Smooth muscle cell of the pulmonary artery (primary cell): ENCODE measurements around the gene TBPL1. TPM values are rescaled to one million over a fixed set of nuclear protein-coding genes. Genes with fewer than 3 reads are reported as not detected.

ENCODE experiments used
- total RNA-seq: library from RNA; depleted of rRNA; stranded (reverse); fragments of >200 nt; gene quantifications from 2 replicates; pipeline ENCODE4 v1.2.3, GENCODE V29; 2014

TBPL1 gene
- total RNA-seq: 25.1 and 33.0 TPM in 2 replicates

DNA sequence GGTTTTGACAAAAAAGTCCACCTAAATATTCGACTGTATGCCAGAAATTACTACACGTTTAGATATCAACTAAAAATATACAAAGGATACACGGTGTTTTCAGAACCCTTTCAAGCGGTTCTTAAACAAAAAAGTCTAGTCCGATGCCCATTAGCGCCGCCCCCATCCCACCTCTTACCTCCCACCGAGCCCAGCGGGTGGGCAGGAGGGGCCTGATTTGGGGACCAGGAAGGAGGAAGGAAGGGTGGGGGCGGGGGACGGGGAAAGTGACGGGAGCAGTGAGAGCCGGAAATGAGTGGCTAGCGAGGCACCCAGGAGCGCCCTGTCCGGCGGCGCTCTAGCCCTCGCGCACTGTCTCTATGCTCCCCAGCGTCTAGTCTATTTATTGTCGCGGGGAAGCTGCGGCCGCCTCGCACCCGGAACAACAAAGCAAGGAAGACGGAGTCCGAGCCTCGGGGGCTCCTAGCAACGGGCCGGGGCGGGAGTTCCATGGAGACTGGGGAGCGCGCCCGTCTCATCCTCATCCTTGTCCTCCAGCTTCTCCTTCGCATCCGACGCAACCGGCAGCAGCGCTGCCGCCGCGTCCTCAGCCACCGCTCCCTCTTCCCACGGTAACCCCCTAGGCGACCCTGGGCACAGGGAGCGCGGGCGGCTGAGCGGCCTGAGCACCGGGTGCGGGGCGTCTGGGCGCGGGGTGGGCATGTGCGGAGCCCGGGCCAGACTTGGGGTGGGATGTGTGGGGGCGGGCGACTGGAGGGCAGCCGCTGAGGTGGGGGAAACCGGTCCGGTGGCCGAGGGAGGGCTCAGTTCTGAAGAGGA lies at the start of gene TBPL1:
Gene TBPL1, plus strand, starts transcription at position 410 of the 819 bp plus-strand sequence. CDS start 26,902 bp downstream, outside the sequence.

Other genes starting within 250 kb of the TBPL1 start
- gene TCF21, start 64.1 kb upstream of the TBPL1 start, total RNA-seq: 0.50 and 3.5 TPM in 2 replicates
- 6.9 and 13.6 TPM in 2 replicates for gene SLC2A12, start 99.4 kb downstream of the TBPL1 start, total RNA-seq